CD4-positive, alpha-beta T cell treated with Interleukin-15 for 1 hour (primary cell): Measurements from ENCODE around the gene SKIC8.

ENCODE experiments used
- DNase-seq: peaks from one replicate; pipeline ENCODE4 v3.0.0-alpha.2; 2020

Gene SKIC8

DNA sequence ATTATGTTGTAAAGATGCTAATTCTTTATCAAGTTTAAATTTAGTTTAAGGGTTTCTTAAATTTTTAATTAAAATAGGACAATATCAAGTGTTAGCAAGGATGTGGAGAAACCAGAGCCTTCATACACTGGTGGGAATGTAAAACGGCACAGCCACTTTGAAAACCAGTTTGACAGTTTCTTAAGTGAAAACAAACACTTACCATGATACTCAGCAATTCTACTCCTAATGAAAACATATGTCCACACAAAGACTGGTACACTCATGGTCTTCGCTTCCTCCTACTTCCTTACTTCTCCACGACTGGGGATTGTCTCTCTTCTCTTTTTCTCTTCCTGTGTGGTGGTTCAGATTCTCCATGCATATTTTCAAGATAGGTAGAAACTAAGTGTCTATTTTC, 9.2 kb downstream of the SKIC8 start:
- no peak for DNase-seq

DNA sequence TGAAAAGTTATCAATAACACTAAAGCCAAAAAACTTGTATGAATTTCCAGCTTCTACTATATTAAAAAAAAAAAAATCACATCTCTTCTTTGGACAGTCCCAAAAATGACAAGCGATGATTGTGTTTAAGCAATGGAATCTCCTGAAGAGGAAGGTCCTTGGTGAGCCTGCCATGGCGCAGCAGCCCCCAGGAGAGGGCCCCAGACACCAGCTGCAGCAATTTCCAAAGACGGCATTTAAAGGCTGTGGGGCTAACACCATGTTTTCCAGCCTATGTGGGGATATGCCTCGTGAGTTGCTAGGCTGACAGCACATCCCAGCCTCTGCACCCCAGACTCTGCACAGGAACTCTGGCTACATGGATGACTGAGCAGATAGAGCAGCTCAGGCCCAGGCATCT, 14.7 kb downstream of the SKIC8 start:
- no peak for DNase-seq

DNA sequence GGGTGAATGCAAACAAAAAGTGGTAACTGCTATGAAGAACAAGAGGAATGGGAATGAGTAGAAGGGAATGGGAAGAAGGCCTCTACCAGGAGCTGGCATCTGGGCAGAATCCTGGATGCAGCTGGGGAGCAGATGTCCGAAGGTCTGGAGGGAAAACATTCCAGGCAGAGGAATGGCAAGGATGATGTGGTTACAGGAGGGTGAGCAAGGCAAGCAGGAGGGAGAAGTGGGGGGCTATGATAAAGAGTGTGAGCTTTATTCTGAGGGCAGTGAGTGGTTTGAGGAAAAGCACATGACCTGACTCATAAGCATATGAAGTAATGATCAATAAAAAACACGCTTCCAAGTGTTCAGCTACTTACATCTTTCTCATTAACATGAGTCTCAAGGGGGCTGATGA, 17.1 kb downstream of the SKIC8 start:
- DNase-seq, result no peak

DNA sequence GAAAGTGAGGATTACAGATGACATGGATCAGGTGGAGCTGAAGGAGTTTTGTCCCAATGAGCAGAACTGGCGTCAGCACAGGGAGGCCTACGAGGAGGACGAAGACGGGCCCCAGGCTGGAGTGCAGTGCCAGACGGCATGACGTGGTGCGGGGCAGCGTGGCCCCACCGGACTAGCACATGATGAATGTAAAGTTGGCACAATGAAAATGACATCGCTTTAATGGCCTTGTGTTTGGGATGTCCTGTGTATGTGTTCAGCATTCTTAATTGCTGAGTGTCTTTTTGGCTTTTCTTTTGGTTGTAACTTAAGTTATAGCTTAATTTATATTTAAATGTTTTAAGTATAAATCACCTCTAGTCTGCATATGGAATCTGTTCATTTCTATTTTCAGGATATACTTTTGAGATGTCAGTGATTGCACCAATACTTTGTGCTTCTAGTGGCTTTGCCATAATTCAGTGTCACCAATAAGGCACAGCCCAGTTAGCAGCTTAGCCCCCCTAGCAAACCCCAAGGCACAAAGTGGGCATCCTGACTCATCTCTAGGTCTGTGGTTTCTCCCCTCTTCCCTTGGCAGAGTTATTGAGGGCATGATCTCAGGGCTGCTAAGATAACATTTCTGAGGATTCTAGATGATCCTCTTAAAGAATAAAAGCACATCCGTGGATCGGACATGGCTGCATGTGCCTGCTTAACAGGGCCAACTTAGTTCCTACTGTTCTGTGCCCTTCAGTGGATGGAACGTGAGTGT, 18.9 kb downstream of the SKIC8 start:
- no peak for DNase-seq

DNA sequence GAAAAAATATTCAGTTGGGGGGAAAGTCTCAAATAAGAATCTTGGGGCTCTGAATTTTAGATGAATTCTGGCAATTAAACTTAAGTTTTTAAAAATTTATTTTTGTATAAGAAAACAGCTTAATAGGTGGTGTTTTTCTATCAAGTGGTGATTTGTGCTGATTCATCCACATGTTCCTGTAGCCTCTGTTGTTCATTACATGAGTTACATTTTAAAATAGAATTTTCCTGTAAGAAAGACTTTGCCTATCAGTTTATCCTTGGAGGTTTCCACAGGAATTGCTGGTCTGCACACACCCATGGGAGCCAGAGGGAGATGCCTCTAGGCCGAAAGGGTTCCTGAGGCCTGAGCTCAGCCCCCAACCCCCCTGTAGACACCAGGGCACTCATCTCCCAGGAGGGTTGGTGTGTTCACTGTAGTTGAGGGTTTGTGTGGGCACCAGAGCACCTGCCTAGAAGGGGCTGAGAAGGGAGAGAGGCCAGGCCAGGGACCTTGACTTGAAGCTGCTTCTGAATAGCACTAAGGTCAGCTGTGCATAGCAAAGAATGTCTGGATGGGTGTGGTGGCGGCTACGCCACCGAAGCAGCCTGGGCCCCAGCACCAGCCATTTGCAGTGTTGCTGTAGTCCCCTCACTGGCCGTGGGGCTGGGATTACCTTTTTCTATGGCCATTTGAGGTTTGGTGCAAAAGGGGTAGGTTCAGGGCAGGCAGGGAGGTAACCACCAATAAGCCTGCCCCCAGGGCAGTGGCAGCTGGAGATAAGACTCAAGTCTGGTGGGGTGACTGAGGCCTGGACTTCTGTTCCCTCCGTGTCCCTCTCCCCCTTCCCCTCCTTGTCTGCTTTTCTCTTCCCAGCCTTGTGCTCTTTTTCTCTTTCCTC, 23.1 kb downstream of the SKIC8 start:
- DNase-seq, result no peak

DNA sequence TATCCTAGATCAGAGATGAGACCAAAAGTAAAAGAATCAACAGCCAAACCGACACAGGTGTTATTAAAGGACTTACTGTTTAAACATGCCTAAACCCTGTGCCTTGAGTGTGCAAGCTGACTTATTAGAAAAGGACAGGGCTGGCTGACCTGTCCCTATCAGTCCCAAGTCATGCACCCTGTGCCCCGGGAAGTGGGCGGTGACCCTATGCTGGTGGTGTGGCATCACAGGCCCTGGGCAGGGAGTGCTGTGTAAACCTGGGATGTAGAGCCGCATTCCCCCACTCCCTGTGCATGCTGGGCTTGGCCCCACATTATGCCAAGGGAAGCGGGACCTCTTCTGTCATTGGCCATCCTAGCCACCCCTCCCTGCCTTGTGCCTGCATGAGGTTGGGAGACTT, 24.4 kb downstream of the SKIC8 start:
- no peak for DNase-seq

DNA sequence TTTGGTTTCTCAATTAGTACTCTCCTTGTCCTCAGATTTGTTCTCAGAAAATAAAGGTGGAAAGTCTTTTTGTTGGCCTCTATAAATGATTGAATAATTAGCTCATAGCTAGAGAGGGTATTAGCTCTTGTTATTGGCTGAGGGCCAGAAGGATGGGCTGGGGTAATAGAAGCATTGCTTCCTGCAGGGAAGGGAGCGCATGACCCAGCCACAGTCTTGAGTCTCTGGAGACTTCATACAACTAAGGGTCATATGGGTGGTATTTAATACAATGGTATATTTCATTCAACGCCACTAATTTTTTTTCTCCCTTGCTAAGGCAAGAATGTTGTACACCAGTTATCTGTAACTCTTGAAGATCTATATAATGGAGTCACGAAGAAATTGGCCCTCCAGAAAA, 26.6 kb downstream of the SKIC8 start:
- DNase-seq, result no peak

DNA sequence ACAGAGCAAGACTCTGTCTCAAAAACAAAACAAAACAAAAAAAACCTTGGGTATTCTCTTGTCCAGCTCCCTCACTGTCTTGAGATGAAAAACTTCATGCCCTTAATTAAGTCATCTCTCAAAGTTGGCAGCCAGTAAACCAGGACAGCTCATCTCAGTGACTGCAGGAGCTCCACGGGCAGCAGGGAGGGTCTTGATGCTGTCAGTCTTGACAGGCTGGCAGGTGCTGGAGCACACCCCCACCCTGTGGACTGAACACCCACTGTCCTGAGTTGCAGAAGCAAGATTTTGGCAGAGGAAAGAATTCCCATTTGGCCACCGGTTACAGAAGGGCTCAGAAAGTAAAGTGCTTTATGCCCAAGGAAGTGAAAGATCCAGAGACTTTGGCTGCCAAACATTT, 27.1 kb downstream of the SKIC8 start:
- no peak for DNase-seq

DNA sequence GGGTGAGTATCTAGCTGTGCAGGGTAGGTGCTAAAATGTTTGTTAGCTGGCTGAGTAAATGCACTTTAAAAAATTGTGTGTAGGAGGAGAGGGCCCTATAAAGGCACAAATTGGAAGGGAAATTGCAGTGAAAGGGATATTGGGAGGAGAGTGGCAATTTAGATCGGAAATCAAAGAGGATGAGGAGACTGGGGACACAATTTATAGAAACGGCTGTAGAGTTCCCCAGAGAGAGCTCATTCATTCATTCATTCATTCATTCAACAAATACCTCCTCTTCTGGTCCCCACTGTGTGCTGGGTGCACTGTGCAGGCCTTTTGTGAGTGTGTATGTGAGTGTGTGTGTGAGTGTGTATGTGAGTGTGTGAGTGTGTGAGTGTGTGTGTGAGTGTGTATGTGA, 32.6 kb downstream of the SKIC8 start:
- no peak for DNase-seq

DNA sequence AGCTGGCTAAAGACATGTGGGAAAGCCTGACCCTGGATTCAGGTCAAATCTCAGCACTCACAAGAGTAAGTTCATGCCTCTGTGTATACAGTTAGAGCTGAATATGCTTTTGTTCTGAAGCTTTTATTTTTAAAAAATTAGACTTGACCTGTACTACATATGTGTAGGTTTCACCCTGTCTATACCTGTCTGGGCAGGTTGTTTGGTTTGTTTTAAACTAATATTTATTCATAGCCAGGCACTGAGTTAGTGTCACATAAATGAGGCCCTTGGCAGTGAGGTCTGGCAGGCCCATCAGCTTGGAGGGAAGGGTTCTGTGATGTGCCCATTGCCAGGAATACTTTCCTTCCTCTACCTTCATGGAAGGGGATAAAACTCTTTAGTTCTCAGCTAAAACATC, 33.2 kb downstream of the SKIC8 start:
- no peak for DNase-seq

DNA sequence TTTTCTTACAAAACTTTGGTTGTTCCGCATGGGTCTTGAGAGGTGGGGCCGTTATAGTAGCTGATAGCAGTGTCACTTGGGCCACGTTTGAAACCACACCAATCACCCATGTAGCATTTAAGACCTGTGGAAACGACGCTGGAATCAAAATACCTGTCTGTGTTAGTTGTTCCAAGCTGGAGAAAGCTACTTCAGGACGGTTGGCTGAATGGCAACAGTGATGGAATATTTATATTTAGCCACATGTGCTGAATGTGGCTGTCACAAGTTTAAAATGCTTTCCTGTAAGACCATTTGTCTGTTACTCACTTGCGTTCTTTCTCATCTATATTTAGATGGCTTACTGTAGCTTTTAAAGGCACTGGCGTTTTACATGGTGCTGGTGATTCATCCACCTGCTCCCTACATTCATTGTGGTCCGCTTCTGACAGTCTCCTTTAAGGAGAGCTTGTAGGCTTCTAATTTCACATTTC, 33.6 kb downstream of the SKIC8 start:
- DNase-seq, result no peak

DNA sequence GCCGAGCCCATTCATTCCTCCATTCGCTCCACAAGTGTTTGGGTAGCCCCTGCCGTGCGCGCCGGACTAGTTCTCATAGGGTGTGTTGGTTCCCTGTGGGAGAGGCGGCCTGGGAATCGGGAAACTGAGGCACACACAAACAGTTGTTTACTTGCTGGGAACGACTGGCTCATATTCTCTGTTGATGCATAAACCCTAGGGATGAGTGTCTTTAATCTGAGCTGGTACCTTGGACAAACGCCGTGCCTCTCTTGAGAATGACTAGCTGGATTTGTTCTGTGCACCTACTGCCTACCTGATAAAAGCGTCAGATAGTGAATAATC, 34.3 kb downstream of the SKIC8 start:
- no peak for DNase-seq

DNA sequence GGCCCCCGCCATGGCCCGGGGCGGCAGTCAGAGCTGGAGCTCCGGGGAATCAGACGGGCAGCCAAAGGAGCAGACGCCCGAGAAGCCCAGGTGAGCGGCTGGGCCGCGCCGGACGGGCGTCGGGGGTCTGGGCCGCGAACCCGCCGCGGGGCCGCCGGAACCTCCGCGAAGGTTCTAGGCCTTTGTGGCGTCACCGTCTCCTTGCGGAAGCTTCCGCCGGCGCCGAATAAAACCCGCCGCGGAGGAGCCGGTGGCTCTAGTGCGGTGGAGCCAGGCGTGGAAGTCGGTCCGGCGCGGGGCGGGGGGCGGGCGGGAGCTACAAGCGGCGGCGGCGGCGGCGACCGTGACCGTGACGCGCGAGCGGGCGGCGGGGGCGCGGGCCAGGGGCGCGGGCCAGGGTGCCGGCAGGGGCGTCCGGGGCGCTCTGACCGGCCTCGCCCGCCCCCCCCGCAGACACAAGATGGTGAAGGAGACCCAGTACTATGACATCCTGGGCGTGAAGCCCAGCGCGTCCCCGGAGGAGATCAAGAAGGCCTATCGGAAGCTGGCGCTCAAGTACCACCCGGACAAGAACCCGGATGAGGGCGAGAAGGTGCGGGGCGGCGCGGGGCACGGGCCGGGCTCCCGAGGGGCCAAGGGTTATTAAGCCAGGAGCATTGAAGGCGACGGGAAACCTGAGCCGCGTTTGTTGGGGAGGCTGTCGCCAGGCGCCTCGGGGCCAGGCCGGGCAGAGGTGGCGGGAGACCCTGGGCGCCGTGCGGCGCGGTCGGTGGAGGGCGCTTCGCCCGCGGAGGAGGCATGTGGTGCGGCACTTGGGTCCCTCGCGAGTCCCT, 34.9 kb downstream of the SKIC8 start, which contains the start of gene DNAJA4:
Gene DNAJA4 (plus strand): TSS at position 259 of the 833 bp plus-strand sequence. CDS start 202 bp downstream, at position 461.
- peak; percentile 82 for DNase-seq

DNA sequence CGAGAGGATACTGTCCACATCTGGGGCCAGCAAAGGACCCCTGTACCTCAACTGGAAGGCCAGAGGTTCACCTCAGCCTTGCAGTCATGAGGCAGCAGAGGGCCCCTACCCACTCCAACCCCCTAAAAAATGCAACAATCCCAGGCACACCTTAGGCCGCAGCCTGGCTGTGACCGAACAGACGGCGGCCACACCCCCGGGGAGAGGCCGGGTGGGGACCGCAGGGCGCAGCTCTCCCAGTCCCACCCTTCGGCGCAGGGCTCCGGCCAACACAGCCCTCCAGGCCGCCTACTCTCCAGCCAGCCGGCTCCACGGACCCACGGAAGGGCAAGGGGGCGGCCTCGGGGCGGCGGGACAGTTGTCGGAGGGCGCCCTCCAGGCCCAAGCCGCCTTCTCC, 35.5 kb downstream of the SKIC8 start:
- DNase-seq, result no peak

DNA sequence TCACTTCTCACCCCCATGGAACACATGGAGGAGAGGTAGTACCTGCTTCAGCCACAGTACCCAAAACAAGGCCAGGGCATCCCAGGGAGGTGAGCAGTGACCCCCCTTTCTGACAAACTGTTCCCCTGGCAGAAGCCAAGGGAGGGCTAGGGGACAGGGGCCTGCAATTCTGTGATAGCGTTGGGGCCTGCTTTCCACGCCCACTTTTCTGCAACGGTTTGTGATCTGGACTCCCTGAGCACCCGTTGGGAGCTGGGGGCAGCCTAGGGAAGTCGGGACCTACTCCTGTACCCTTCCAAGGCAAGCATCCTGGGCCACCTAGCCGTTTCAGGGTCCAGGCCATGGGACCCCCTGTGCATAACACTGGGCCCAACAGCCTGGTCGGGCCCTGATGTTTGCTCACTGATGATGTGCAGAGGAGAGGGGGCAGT, 36.0 kb downstream of the SKIC8 start:
- no peak for DNase-seq

DNA sequence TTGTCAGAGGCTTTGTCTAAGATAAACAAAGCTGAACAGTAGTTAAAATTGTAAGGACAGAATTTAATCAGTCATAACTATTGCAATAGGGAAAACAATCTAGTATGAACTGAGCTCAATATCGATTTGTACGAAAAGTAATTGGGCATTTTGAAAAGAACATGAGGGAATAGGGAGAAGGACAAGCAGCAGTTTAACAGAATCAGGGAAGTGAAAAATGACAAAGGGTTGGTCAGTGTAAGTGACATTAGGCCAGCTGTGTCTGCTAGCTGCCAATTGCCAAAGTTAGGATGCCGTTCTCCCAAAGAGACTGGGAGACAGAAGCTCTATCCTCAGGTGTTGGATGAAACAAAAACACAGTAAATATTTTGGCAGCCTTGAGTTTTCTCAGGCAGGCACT, 38.3 kb downstream of the SKIC8 start:
- no peak for DNase-seq

DNA sequence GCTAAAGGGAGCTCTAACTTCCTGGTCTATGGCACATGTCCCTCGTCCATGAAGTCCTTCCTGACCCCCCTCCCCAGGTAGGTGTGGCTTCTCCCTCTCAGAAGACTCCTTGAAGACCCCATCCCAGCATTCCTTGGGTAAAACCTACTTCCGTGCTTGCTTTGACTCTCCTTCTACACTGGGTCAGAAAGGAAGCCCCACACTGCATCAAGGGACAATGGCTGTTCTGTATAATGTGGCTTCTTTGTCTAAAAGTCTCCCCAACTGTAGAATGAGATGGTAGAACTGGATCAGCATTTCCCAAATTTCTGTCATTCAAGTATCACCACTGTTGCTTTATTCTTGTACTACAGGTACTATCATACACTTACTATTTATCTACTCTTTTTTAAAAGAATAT, 38.9 kb downstream of the SKIC8 start:
- no peak for DNase-seq

DNA sequence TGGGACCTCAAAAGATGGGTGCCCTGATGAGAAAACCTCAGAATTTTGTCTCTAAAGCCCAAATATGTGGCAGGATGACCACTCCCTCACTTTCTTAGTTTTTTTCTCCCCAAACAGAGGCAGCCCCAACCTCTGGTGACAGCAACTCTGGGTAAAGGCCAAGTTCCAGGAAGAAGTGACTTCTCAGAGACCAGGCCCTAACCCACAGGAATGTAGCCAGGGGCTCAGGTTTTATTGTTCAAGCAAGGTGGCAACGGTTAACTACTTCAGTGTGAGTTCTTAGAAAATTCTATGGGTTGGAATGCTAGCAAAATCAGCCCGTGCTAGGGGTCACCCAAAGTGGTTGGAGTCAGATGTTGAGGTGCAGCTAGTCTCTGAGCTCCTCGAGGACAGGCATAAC, 40.2 kb downstream of the SKIC8 start:
- no peak for DNase-seq

DNA sequence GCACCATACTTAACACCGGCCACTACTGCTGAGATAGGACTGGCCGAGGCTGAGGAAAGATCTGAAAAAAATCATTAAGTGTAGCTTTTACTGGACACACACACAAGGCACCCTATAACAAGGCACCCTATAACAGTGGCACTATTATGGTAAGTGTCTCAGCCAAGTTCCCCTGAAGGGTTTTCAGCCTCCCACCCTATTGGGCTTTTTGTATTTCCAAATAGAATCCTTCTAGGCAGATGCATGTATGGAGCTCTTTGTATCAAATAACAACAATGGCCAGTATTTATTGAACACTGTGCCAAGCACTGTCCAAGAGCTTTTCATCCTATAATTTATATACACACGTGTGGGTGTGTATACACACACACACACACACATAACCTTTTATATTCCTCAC, 41.7 kb downstream of the SKIC8 start:
- DNase-seq, result no peak

DNA sequence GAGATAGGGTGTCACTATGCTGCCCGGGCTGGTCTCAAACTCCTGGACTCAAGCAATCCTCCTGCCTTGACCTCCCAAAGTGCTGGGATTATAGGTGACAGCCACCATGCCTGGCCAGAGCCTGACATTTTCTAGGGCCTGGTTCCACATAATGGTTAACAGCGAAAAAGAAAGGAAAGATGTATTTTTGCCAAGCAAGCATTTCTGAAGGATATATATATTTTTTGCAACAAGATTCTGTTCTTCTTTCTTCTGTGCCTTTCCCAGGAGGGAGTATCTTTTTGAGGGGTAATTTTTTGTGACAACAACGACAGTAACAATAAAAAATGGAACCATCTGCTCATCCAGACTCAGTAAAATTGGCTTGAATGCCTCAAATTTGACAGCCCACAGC, 43.4 kb downstream of the SKIC8 start:
- no peak for DNase-seq

DNA sequence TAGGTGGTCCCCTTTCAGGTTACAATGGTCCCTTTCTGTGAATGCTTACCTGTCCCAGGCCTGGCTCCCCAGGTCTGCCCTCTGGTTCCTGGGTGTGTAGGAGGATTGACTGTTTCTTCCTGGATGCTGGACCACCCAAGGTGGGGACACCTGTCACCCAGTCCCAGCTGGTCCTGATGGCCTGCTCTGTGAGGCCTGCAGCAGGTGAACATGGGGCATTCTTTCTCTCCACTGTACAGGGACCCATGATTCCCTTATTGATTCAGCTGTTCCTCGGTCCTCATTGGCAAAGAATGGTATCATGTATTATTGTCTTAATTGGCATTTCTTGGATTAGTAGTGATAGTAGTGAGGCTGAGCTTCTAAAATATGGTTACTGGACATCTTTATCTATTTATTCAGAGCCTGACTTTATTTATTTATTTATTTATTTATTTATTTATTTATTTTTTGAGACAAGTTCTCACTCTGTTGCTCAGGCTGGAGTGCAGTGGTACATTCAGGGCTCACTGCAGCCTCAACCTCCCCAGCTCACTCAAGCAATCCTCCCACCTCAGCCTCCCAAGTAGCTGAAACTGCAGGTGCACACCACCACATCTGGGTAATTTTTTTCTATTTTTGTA, 43.9 kb downstream of the SKIC8 start:
- DNase-seq, result no peak

DNA sequence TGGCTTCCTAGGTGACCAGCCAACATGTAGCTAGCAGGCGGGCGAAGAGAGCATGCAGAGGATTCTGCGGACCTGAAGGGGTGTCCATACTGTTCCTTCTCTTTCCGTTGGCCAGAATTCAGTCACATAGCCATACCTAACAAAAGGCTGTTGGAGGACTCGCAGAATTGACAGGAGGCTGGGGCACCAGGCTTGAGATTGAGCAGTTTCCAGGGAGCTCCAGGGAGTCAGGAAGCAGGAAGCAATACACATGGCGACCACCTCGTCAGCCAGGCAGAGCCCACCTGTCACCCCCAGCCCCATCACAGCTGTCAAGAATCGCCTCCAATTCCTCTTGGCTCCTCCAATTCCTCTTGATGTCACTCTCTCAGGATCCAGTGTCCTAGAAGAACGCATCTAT, 48.3 kb downstream of the SKIC8 start:
- no peak for DNase-seq

DNA sequence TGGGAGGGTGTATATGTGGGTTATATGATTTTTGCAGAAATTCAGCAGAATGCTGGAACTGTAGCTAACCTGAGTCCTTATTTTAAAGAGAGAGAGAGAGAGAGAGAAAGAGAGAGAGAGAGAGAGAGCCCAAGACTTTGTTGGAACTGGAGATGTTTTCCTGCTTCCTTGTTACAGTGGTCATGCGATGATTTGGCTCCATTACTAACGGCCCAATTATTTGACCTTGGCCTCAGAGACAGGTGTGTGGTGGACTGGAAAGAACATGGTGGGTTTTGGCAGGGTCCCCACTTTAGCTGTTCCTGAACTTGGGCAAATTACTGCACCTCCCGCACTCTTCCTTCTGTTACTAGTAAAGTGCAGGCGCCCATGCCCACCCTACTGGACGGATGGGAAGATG, 50.3 kb downstream of the SKIC8 start:
- DNase-seq, result no peak
